CD4-positive, alpha-beta T cell treated with Interferon alpha-2 for 1 hour (primary cell): ENCODE data around the gene TPD52L1.

Experiments
- DNase-seq, 2 donors: peaks; one replicate each; pipeline ENCODE4 v3.0.0-alpha.2; 2020 to 2022

TPD52L1 gene

GRCh38 chr6:125182237-125183008 lies 28.9 kb downstream of the TPD52L1 start:
- no peak for DNase-seq

- DNase-seq = no peak
Observed at GRCh38 chr6:125183391-125183790, 29.8 kb downstream of the TPD52L1 start.

- no peak for DNase-seq
Observed at GRCh38 chr6:125188037-125188436, 34.5 kb downstream of the TPD52L1 start.

- no peak for DNase-seq
Observed at GRCh38 chr6:125188594-125189203, 35.1 kb downstream of the TPD52L1 start.

DNA sequence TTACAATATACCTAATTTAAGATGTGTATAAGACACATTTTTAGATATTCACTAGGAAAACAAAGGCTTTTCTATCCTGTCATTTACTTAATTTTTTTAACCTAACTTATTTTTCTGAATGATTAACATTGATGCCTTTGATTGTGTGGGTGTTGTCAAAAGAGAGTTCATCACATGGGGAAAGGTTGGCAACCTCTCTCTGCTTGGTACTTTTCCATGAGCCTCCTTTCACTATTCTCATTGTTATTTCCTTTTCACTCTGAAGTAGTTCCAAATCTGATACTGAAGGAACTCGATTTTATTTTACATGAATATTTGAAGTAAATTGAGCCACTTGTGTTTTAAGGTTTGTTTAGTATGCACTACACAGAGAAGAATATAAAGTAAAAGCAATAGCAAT lies 35.9 kb downstream of the TPD52L1 start:
- no peak for DNase-seq

- no peak for DNase-seq
Observed at GRCh38 chr6:125190667-125191066, 37.1 kb downstream of the TPD52L1 start.

GRCh38 chr6:125191916-125192609 lies 38.5 kb downstream of the TPD52L1 start:
- DNase-seq = peak; percentile 52 to 64

- no peak for DNase-seq
Observed at GRCh38 chr6:125192610-125192930, 39.0 kb downstream of the TPD52L1 start.

- DNase-seq = no peak
Observed at GRCh38 chr6:125193208-125193607, 39.6 kb downstream of the TPD52L1 start.

GRCh38 chr6:125194941-125195340 lies 41.4 kb downstream of the TPD52L1 start:
- no peak for DNase-seq

DNA sequence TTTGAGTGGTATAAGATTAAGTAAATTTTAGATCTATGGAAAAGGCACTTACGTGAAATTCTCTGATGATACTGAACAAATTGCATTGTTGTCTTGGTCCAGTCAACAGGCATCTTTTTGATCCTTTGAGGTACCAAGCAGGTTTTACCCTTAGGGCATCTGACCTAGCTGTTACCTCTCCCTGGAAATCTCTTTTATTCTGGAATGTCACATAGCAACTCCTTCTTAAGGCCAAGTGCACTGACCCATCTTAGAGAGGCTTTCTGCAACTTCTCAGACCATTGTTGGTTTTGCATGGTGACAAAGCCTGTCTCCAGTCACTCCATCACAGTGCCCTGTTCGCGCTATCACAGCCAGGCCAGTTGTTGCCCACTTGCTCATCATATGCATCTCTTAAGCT lies 42.0 kb downstream of the TPD52L1 start:
- no peak for DNase-seq

DNA sequence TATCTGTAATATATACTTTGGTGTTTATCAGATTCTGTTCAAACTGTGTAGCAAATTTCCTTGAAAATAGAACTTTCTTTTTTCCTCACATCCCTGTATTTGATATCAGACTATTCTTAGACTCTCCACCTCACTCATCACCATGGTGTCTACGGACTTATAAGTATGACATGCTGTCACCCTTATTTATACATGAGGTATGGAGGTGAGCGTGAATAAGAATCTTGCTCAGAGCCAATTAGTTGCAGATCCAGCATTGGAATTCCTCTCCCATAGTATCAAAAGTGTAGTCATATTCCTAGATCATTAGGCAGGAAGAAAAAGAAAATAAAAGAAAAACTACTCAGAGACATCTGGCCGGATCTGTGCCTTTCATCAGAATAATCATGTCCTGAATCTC lies 43.0 kb downstream of the TPD52L1 start:
- no peak for DNase-seq

DNA sequence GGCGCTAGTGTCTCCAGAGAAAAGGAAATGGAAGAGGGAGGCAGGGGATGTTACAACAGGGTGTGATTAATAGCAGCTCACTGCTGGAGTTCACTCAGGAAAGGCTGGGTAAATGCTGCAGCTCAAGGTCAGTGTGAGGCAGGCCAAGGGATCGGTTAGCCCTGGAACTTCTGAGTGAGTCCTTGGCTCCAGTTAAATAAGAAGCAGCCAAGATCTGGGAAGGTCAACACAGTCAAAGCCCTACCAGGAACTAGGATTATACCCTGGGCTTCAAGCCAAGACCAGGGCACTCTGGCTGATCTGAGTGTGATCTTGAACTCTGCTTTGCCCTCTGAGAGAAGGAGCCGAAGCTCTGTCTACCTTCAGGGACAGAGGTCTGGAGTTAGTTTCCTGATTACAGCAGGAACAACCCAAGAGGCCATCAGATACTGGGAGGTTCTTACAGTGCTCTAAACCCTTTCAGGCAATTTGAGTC lies 44.3 kb downstream of the TPD52L1 start:
- DNase-seq = no peak

DNA sequence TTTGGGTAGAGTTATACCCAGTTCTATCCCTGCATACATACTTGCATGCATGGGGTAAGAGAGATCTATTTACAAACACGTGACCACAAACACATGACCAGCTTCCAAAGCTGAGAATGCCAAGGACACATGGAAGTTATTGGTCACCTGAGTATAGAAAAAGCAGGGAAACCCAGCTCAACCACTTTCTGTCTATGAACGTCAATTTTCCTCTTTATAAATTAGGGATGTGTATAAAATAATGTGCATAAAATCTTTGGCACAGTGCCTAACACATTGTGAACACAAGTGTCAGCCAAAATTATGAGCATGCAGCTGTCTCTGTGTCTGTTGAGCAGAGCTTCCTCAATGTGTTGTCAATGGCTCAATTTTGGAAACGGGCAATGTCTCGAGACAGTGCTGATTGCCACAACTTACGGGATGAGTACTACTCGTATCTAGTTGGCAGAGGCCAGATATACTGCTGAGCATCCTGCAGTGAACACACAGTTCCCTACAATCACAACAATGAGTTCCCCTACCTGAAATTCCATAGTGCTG lies 44.9 kb downstream of the TPD52L1 start:
- no peak for DNase-seq

DNA sequence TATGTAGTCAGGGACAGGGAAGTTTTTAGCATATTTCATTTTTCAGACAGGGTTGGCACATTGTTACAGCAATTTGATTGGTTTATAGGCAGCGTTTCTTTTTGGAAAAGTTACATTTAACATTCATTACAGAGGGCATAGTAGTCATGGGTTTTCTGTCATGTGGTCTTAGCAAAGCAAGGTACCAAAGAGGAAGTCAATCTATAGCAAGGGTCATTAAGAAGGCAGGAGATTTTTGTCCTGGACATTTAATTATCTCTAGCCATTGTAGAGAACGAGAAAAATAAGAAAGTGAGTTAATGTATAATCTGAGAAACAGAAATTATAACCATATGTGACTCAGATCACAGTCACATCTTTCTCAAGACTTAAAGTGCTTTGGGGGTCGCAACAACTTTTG lies 47.4 kb downstream of the TPD52L1 start:
- no peak for DNase-seq

- DNase-seq = no peak
Observed at GRCh38 chr6:125201961-125202729, 48.6 kb downstream of the TPD52L1 start.

DNA sequence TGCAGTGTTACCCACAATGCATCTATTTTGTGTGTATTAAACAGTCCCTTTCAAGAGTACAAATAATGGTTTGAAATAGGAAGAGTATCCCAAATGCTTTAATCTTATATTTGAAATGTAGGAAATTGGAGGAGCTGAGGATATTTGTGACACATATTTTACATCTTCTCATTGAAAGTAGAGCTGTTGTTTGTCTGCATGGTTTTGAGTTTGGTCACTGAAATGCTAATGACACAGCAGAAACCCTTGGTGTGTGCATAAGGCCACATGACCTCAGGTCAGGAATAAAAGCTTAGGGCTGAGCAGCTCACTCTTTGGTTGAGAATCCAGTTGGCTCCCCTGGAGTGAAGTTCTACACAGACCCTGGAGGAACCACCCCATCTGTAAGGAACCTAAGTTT lies 49.8 kb downstream of the TPD52L1 start:
- DNase-seq = no peak

DNA sequence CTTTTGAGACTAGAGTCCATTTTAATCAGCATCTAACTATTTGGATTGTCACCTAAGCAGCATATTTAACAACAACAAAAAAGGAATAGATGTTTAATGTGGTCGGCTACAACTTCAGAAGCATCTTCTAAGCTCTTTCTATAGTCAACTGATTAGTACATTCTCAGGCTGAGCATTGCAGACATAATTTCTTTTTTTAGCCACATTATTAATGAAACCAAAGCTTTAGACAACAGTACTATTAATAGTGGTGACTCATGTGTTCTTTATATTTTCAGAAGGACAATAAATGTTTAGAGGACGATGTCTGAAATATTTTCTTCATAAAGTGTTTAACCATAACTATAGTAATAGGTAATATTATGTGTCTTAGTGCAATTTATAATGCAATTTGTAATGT lies 52.4 kb downstream of the TPD52L1 start:
- no peak for DNase-seq

DNA sequence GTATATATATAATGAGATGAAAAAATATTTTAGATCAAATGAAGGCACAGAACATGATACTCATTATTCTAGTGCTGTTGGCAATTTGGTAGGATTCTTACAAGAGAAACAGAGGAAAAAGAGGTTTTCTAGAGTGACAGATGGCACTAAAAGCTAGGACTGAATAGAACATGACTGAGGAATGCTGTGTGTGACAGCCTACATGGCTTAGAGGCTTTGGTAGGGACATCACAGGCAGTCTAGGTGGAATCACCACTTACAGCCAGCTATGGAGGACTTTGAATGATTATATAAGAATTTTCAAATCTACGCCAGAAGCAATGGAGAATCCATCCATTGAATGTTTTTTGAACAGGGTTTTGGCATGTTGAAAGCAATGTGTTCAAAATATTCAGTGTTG lies 52.8 kb downstream of the TPD52L1 start:
- no peak for DNase-seq

GRCh38 chr6:125207956-125208355 lies 54.4 kb downstream of the TPD52L1 start:
- DNase-seq = no peak

- no peak for DNase-seq
Observed at GRCh38 chr6:125208625-125209249, 55.2 kb downstream of the TPD52L1 start.

DNA sequence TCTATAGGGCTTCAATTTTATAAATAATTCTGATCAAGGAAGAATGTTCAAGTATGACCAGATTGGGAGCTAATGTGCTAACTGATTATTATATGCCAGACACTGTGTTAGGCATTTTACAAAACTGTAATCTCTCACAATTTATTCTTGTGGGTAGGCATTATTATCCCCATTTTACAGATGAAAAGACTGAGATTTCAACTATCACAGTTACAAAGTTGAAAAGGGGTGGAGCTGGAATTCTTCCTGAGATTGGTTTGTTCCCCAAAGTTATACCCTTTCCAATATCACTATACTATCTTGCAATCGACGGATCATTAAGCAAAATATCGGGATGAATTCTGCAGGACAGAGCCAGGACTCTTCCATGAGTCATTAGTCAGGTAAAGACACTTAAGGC lies 57.1 kb downstream of the TPD52L1 start:
- DNase-seq = no peak

- no peak for DNase-seq
Observed at GRCh38 chr6:125211352-125211751, 57.8 kb downstream of the TPD52L1 start.
